GM08714 (cell line): ENCODE measurements around the gene PMFBP1.

Experiments used
- H3K4me3 ChIP-seq: fragments of 200-500 bp; sonication (Bioruptor generic); 2 replicates; pipeline ENCODE4 v1.5.1; 2014; ENCODE audit warnings: mild to moderate bottlenecking, low read length, inconsistent platforms
- ZNF274 ChIP-seq: IDR thresholded peaks from 2 replicates; pipeline ENCODE4 v1.6.1; 2012; ENCODE audit warnings: mild to moderate bottlenecking, low read depth, low read length

The PMFBP1 gene

GRCh38 chr16:72125635-72126428, 46.1 kb downstream of the PMFBP1 start:
- no peak overlapping the region for H3K4me3 ChIP-seq
- no peak for TF ChIP-seq ZNF274

GRCh38 chr16:72124761-72125634, 47.0 kb downstream of the PMFBP1 start:
- H3K4me3 ChIP-seq, result no peak overlapping the region
- TF ChIP-seq ZNF274, result no peak

GRCh38 chr16:72124148-72124547, 47.8 kb downstream of the PMFBP1 start:
- TF ChIP-seq ZNF274, result no peak
- no peak overlapping the region for H3K4me3 ChIP-seq

- no peak for TF ChIP-seq ZNF274
- H3K4me3 ChIP-seq, result no peak overlapping the region
Observed at GRCh38 chr16:72123426-72123825, 48.5 kb downstream of the PMFBP1 start.

- no peak overlapping the region for H3K4me3 ChIP-seq
- TF ChIP-seq ZNF274, result no peak
Observed at GRCh38 chr16:72122916-72123315, 49.0 kb downstream of the PMFBP1 start.

- no peak overlapping the region for H3K4me3 ChIP-seq
- no peak for TF ChIP-seq ZNF274
Observed at GRCh38 chr16:72122308-72122707, 49.6 kb downstream of the PMFBP1 start.

- no peak overlapping the region for H3K4me3 ChIP-seq
- no peak for TF ChIP-seq ZNF274
Observed at GRCh38 chr16:72120026-72120425, 51.9 kb downstream of the PMFBP1 start.

- no peak for TF ChIP-seq ZNF274
- no peak overlapping the region for H3K4me3 ChIP-seq
Observed at GRCh38 chr16:72113616-72113945, 58.4 kb downstream of the PMFBP1 start.

GRCh38 chr16:72112906-72113615, 58.9 kb downstream of the PMFBP1 start:
- H3K4me3 ChIP-seq, result no peak overlapping the region
- TF ChIP-seq ZNF274, result no peak

- no peak overlapping the region for H3K4me3 ChIP-seq
- no peak for TF ChIP-seq ZNF274
Observed at GRCh38 chr16:72112452-72112792, 59.5 kb downstream of the PMFBP1 start.

GRCh38 chr16:72111657-72112451, 60.1 kb downstream of the PMFBP1 start:
- TF ChIP-seq ZNF274, result no peak
- H3K4me3 ChIP-seq, result no peak overlapping the region

GRCh38 chr16:72110662-72111615, 61.0 kb downstream of the PMFBP1 start:
- no peak for TF ChIP-seq ZNF274
- no peak overlapping the region for H3K4me3 ChIP-seq
